HG03378 (cell line): ENCODE results near the gene IL26.

Experiments
- ATAC-seq: cut with Tn5 transposase; IDR thresholded peaks from one replicate; pipeline ENCODE4 v1.9.1; 2021; ENCODE audit warnings: mild to moderate bottlenecking, moderate library complexity; ENCODE audit not compliant: unreplicated experiment

The IL26 gene, protein sequence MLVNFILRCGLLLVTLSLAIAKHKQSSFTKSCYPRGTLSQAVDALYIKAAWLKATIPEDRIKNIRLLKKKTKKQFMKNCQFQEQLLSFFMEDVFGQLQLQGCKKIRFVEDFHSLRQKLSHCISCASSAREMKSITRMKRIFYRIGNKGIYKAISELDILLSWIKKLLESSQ

DNA sequence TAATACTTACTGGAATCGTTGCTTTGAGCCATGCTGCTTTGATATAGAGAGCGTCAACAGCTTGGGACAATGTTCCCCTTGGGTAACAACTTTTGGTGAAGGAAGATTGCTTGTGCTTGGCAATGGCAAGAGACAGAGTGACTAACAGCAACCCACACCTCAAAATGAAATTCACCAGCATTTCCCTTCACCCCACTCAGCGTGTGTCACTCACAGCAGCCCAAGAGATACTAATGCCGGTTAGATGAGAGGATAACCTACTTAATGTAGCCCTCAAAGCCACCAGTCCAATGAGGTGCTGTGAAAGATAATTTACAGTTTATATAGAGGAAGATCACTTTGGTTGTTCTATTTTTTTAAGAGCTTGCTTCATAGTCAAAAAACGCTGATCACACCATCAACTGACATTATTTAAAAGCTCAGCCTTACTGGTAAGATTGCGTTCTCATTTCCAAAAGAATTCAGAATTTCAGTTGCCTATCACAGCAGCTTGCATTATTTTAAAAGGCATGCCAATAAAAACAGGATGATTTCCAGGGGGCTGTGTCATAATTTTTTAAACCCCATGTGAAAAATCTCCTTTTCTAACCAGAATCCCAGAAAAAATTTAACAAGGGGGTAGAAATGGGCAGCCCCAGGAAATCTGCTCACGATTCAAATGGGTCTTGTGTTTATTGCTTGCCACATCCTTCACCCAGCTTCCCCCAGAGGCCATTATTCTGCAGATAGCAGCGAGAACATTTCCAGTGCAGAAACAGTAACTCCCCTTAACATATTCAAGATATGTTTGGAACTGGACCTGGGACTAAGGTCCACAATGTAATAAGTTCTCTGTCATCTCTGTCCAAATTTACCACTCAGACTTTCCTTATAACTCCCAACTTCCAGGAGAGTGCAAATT is at the start of gene IL26:
IL26 (minus strand) TSS at position 235 of the 901 bp plus-strand sequence; CDS start at position 181, 54 bp downstream.
- ATAC-seq: no peak

DNA sequence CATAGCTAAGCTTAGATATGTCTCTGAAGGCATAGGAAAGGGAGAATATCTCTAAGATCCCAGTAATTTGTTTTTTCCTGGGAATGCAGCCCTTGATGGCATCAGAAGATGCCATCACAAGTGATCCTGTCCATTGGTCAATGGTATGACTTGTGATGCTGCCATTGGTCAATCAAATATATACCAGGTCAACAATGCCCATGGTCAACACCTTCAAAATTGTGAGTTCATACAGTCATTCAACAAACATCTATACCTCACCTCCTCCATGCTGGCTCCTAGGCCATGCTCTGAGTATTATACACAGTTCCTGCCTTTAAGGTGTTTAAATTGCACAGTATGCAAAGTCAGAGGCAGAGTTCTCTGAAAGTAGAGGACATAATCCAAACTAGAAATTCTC is 47.1 kb upstream of the IL26 start:
- ATAC-seq: no peak

DNA sequence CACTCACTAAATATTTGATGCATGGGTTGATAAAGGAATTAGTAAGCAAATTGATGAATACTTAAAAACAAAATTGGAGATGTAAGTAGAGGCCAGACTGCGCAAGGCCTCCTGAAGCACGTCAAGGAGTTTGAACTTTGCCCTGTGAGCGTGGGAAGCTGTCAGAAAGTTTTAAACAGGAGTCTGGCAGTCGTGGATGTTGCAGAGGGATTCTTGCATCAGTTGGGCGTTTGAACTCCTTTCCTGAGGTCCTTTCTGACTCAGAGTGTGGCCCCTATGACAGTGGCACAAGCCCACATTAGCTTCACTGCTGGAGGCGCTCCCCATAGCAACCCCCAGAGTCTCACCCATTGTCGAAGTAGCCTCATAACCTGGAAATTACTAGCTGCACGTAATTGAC is 45.7 kb upstream of the IL26 start:
- no peak for ATAC-seq

DNA sequence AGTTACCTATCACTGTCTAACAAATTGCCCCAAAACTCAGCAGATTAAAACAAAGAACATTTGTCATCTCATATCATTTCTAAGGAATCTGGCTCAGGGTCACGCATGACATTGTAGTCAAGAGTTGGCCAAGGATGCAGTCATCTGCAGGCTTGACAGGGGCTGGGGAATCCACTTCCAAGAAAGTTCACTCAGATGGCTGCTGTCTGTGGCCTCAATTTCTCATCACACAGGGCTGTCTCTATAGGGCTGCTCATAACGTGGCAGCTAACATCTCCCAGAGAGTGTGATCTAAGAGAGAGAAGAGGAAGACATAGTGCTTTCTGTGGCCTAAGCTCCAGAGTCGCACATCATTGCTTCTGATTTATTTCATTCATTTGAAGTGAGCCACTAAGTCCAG is 44.7 kb upstream of the IL26 start:
- ATAC-seq: no peak

DNA sequence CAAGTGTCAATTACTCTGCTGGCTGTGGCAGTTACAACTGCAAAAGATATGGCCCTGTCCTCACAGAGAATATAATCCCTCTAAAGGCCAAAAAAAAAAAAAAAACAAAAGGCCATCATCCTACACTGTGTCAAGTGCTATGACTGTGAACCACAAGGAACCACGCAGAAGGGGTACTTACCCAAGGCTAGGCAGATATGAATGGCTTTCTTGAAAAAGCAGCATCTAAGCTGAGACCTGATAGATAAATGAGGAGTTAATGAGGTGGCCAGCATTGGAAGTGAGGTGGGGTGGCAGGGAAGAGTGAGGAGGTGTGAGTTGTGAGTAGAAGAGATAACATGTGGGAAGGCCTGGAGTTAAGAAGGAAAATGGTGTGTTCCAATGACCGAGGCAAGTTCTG is 44.2 kb upstream of the IL26 start:
- no peak for ATAC-seq

DNA sequence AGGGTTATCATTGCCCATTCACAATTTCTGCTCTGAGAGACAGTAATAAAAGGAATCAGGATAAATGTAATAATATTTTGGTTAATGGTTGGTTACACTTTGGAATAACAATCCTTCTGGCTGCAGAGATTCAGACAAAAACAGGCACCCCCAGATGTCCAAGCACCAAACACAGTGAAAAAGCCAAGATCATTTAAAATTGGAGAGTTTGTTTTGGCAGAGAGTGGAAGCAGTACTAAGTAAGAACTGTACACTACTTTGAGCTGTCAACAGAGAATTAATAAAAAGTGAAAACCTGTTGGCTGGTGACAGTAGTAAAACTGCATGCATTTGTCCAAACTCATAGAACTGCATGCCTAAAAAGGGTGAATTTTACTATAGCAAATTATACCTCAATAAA is 43.4 kb upstream of the IL26 start:
- ATAC-seq: no peak

DNA sequence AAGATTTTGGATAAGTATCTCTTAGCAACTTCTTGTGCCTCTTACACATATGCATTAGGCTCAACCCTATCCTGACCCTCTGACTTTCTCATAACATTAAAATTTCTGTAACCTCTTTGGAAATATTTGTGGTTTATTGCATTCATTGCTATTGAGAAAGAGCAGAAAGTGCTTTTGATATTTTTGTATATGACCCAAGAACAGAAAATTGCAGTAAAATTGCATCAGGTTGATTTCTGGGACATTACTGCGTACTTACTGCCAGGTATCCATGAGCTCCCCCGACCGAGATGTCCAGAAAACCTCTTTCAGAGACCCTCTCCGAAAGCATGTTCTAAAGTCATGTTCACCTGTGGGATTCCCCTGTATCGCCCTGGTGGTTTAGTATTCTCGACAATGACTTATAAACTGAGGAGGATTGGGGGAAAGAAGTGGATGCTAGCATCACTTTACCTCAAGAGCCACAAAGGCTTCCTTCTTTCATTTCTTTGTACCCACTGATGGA is 42.3 kb upstream of the IL26 start:
- ATAC-seq: no peak

DNA sequence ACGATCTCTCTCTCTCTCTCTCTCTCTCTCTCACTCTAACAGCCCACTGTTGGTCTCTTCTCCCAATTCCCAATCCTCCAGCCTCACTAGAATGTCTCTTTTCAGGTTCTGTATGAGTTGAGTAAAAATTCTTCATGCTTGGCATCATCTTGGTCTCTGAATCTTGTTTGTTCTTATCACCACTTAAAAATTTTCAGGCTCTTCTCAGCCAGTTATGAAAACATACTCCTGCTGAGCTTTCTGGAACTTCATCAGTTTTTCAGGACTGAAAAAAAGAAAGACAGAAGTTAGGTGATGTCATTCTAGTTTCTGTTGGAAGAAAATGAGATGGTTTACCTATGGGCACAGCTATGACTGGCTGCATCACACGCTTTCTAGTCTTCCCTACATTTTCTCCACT is 39.2 kb upstream of the IL26 start:
- ATAC-seq: no peak

DNA sequence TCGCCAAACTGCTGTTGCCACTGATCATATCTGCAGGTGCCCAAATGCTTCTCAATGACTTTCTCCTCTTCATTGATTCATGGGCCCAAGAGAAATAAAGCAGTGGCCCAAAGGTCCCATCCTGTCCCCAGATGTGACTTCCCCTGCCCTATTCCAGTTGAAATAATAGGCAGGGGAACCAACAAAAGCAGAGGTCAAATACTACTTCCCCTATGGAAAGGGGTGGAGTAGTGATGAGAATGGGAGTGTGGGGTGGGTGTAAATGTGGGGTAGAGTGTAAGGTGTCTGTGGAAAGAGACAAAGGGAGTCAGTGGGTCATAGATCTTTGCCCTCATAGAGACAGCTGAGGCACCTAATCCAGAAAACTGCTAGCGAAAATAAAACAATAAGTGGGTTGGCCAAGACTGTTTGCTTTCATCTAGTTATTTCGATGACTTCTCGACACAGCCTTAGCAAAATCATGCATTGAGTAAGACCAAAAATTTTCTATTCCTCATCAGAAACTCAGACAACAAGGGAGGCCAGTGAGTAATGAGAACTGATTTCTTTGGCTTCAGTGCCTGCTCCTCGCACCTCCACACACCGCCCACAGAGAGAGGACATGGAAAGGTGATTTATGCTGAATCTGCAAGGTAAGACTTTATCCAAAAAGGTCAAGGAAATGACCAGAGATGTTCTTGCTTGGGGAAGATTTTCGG is 38.7 kb upstream of the IL26 start:
- no peak for ATAC-seq

DNA sequence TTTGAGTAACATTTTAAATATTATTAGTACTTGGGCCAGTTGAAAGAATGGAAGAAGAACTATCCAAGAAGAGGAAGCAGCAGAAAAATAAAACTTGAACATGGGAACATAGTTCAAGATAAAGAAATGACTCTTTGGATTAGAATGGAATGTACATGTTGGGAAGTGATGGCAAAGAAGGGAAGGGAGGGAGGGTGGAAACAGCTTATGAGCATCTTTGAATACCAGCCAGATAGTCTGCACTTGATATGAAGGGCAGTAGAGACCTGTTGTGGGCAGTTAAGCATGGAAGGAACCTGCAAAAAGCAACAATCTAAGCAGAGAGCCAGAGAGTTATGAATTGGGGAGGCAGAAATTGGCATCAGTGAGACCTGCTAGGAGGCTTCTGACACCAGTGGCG is 37.8 kb upstream of the IL26 start:
- no peak for ATAC-seq

DNA sequence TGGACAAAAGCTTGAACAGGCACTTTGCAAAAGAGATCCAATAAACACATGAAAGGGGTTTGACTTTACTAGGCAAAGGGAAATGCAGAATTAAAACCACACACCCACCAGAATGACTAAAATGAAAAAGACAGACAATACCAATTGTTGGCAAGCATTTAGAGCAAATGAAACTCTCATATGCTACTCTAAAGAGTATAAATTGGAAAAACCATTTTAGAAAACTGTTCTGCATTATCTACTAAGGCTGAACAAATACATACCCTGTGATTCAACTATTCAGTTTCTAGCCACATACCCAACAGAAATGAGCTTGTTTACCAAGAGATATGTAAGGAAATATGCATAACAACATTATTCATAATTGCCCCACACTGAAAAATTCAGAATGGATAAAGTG is 36.3 kb upstream of the IL26 start:
- no peak for ATAC-seq

DNA sequence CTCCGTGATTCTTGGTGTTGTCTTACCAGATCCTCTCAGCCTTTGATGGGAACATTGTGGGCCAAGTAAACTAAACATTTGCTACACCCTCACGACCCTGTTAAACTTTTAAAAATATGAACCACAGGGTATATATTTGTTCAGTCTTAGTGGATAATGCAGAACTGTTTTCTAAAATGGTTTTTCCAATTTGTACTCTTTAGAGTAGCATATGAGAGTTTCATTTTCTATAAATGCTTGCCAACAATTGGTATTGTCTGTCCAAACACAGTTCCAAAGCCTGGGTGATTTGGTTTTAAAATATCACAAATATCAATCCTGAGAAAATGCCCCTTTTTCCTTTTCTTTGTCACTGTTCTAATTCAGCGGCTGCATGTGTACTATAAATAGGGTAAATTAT is 34.5 kb upstream of the IL26 start:
- ATAC-seq: no peak

DNA sequence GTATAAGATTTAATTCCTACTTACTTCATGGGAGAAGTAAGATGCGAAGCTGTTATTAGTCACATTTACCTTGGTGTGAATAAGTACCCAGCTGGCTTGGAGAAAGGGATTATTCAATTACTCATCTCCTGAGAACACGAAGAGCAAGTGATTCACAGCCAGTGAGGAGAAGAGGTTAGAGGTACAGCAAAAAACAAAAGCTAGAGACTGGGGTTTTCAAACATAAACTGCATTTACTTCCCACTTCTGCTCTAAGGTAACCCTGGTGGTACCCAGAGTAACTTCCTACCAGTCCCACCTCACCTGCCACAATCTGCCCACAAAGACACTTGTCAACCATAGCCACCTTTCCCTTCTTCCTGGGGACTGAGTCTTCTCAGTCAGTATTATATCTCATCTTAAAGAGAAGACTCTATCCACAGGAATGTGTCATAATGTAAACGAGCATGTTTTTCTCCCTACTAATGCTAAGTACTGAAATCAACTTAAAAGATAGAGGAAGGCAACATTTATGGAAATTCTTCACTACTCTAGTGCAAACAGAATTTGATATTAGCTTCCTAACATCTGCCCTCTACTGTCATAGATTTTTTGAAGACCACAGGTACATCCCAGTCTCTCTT is 33.8 kb upstream of the IL26 start:
- ATAC-seq: no peak

DNA sequence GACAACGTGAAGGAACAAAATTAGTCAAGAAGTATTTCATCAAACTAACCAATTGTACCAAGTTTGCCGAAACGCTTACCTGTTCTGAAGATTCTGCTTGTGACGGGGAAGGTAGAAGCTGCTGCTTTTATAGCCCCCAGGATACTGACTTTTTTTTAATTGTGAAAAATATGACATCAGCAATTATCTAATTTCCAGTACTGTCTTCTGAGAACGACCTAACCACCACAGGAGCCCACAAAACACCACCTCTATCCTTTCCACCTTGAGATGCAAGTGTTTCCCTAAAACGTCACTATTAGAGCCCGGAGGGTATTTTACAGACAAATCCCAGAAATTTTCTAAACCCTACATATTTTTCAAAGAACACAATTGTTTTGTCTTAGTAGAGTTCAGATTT is 27.9 kb upstream of the IL26 start, which contains the start of gene IL22:
IL22 (minus strand) TSS at position 101 of the 400 bp plus-strand sequence. CDS start 156 bp downstream, outside the sequence.
- no peak for ATAC-seq

DNA sequence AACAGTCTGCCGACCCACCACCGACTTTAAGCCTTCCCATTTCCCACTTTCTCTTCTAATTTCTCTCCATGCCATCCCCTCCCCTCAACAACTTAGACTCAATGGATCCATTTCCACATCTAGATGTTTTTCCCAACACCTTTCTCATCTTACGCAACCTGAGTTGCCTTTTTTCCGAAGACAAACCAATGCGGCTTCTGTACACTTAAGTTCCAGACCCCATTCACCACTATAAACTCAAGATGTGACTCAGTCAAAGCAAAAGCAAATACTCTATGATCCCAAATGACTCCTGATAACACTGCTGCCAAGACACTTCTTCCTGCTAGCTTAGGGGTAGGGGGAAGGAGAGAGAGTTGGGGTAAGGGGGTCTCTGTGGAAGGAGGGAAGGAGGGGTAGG is 26.5 kb upstream of the IL26 start:
- ATAC-seq: no peak

DNA sequence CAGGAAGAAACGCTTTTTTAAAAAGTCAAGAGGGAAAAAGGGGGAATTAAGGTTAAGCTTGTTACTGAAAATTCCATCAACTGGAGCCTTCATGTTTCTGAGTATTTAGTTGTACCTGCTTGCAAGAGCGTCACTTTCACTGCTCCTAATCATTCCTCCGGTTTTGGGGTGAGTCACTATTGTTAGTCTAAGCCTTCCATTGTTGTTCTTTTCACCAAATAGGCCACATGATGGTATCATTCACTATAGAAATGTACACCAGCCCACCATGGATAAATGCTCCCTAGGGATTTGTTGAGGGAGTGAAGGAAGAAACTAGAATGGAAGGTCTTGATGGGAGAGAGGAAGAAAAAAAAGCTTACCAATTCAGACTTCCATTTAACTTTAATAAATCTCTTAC is 24.8 kb upstream of the IL26 start:
- ATAC-seq: no peak

DNA sequence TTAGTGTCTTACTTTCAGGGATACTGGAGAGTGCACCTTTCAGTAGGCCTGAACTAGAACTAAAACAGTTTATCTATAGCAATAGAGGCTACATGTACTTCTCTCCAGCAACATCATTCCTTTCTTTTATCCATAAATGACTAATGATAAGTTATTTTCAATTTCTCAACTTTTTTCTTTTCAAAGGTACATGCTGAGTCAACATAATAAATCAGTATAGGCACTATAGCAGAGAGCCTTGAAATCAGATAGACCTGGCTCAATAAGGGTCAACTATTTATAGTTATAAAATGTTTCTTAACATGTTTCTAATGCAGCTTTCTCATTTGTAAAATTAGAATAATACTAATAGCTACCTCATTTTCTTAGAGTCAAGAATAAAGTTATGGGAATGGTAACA is 22.2 kb upstream of the IL26 start:
- no peak for ATAC-seq

DNA sequence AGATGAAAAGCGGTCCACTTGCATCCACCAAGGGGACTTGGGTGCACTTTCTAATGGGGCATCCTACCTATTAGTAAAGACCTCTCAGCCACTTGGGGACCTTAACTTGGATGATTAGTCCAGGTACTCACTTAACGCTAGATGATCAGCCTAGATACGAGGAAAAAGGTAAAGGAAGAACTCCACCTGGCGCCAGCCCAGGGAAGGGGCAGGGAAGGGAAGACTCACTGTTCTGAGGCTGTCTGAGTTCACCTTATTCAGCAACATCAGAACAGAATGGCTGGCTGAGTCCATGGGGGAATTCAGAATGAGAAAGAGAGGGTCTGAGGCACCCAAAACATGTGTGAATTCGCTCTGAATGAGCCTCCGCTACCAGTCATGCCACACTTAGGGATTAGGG is 20.7 kb upstream of the IL26 start:
- no peak for ATAC-seq

DNA sequence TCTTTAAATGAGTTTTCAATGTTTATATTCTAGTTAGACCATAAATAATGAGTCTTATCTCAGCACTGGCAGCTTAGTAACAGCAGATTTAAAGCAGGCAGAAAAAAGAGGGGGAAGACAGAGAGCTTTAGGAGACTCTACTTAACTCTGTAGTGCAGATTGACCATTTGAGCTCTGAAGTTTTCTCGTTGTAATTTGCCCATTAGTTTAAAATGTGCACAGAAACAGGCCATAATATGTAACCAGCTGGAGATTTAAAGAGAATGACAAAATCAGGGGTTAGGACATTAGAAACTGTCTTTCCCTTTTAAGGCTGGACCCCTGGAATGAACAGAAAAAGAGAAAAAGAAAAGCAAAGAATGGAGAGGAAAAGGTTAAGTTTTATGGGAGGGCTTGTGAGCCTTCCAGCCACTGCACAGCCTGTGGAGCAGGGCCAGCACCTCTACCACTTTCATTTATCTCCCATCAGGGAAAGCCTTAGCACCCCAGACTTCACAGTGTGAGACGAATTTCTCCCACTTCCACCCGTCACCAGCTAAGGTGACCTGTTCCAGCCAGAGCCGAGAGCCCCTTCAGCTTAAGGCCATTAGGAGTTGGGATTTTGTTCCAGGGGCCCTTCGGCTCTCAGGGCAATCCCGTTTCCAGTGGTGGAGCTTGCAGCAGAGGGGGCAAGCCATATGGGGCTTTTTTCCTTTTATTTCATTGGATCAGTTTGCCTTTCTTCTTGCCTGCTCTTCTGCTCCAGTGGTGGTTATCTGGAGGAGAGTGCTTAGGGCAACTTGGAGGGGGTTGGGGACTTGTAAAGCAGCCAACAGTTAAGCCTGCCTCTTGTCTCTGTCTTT is 19.8 kb upstream of the IL26 start:
- ATAC-seq: no peak

DNA sequence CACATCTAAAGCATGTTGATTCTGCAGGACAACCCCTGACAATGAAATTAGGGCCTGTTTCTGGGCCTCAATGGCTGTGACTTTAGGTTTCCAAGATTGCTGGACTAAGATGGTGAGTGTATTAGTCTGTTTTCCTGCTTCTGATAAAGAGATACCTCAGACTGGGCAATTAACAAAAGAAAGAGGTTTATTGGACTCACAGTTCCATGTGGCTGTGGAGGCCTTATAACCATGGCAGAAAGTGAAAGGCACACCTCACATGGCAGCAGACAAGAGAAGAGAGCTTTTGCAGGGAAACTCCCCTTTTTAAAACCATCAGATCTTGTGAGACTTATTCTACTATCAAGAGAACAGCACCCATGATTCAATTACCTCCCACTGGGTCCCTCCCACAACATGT is 17.2 kb upstream of the IL26 start:
- no peak for ATAC-seq
